HG02759 (cell line): ENCODE data around the gene SLC15A5.

ENCODE experiments used
- ATAC-seq: cut with Tn5 transposase; IDR thresholded peaks from one replicate; pipeline ENCODE4 v1.9.1; 2021; ENCODE audit warnings: mild to moderate bottlenecking, moderate library complexity; ENCODE audit not compliant: unreplicated experiment

The SLC15A5 gene

GRCh38 chr12:16183541-16183940 lies 93.9 kb downstream of the SLC15A5 start:
- no peak for ATAC-seq

GRCh38 chr12:16175840-16176239 lies 101.6 kb downstream of the SLC15A5 start:
- ATAC-seq: no peak

- no peak for ATAC-seq
These were observed 103.2 kb downstream of the SLC15A5 start for GRCh38 chr12:16174282-16174681.

GRCh38 chr12:16171348-16171747 lies 106.1 kb downstream of the SLC15A5 start:
- no peak for ATAC-seq

- no peak for ATAC-seq
These were observed 109.4 kb downstream of the SLC15A5 start for GRCh38 chr12:16168078-16168477.

GRCh38 chr12:16166563-16167470 lies 110.7 kb downstream of the SLC15A5 start:
- ATAC-seq: no peak

GRCh38 chr12:16165506-16165905 lies 112.0 kb downstream of the SLC15A5 start:
- no peak for ATAC-seq

- no peak for ATAC-seq
These were observed 113.6 kb downstream of the SLC15A5 start for GRCh38 chr12:16163901-16164300.

GRCh38 chr12:16163146-16163545 lies 114.3 kb downstream of the SLC15A5 start:
- no peak for ATAC-seq

- no peak for ATAC-seq
These were observed 117.9 kb downstream of the SLC15A5 start for GRCh38 chr12:16159571-16159970.

- no peak for ATAC-seq
These were observed 119.4 kb downstream of the SLC15A5 start for GRCh38 chr12:16158050-16158449.

GRCh38 chr12:16155938-16156337 lies 121.5 kb downstream of the SLC15A5 start:
- ATAC-seq: no peak

GRCh38 chr12:16154990-16155389 lies 122.5 kb downstream of the SLC15A5 start:
- no peak for ATAC-seq

- ATAC-seq: no peak
These were observed 124.4 kb downstream of the SLC15A5 start for GRCh38 chr12:16152885-16153673.

GRCh38 chr12:16150276-16150675 lies 127.2 kb downstream of the SLC15A5 start:
- ATAC-seq: no peak

- ATAC-seq: no peak
These were observed 128.5 kb downstream of the SLC15A5 start for GRCh38 chr12:16148938-16149337.
